ENCODE measurements around the gene NFKB1.

DNA sequence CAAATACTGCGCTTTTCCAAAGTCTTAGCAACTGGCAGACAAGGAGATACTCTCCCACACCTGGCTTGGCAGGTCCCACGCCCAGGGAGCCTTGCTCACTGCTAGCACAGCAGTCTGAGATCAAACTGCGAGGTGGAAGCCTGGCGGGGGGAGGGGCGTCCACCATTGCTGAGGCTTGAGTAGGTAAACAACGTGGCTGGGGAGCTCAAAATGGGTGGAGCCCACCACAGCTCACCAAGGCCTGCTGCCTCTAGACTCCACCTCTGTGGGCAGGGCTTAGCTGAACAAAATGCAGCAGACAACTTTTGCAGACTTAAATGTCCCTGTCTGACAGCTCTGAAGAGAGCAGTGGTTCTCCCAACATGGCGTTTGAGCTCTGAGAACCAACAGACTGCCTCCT is 23.0 kb upstream of the NFKB1 start:
- TF ChIP-seq EZH2 (IDR thresholded peaks at IDR 0.05; ENCODE audit: borderline replicate concordance, insufficient read depth, low read length, poor library complexity, severe bottlenecking) (no peak), SMC3 (conservative IDR thresholded peaks at IDR 0.05; ENCODE audit: poor library complexity) (no peak), TAF1 (IDR thresholded peaks at IDR 0.05; ENCODE audit: low read depth) (no peak), POLR2AphosphoS5 (IDR thresholded peaks at IDR 0.05) (no peak), MXI1 (conservative IDR thresholded peaks at IDR 0.05; ENCODE audit: poor library complexity, severe bottlenecking) (no peak), EP300 (conservative IDR thresholded peaks at IDR 0.05; ENCODE audit: poor library complexity, severe bottlenecking) (no peak)
- TF ChIP-seq, protein P1, sequence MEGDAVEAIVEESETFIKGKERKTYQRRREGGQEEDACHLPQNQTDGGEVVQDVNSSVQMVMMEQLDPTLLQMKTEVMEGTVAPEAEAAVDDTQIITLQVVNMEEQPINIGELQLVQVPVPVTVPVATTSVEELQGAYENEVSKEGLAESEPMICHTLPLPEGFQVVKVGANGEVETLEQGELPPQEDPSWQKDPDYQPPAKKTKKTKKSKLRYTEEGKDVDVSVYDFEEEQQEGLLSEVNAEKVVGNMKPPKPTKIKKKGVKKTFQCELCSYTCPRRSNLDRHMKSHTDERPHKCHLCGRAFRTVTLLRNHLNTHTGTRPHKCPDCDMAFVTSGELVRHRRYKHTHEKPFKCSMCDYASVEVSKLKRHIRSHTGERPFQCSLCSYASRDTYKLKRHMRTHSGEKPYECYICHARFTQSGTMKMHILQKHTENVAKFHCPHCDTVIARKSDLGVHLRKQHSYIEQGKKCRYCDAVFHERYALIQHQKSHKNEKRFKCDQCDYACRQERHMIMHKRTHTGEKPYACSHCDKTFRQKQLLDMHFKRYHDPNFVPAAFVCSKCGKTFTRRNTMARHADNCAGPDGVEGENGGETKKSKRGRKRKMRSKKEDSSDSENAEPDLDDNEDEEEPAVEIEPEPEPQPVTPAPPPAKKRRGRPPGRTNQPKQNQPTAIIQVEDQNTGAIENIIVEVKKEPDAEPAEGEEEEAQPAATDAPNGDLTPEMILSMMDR (IDR thresholded peaks at IDR 0.05; ENCODE audit: poor library complexity, severe bottlenecking), result no peak
- TF ChIP-seq, protein P2, sequence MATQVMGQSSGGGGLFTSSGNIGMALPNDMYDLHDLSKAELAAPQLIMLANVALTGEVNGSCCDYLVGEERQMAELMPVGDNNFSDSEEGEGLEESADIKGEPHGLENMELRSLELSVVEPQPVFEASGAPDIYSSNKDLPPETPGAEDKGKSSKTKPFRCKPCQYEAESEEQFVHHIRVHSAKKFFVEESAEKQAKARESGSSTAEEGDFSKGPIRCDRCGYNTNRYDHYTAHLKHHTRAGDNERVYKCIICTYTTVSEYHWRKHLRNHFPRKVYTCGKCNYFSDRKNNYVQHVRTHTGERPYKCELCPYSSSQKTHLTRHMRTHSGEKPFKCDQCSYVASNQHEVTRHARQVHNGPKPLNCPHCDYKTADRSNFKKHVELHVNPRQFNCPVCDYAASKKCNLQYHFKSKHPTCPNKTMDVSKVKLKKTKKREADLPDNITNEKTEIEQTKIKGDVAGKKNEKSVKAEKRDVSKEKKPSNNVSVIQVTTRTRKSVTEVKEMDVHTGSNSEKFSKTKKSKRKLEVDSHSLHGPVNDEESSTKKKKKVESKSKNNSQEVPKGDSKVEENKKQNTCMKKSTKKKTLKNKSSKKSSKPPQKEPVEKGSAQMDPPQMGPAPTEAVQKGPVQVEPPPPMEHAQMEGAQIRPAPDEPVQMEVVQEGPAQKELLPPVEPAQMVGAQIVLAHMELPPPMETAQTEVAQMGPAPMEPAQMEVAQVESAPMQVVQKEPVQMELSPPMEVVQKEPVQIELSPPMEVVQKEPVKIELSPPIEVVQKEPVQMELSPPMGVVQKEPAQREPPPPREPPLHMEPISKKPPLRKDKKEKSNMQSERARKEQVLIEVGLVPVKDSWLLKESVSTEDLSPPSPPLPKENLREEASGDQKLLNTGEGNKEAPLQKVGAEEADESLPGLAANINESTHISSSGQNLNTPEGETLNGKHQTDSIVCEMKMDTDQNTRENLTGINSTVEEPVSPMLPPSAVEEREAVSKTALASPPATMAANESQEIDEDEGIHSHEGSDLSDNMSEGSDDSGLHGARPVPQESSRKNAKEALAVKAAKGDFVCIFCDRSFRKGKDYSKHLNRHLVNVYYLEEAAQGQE (IDR thresholded peaks at IDR 0.05; ENCODE audit: borderline replicate concordance), result no peak
